Breast epithelium (tissue), 3 donors: ENCODE measurements around the gene UGP2.

Experiments used
- CTCF ChIP-seq, 3 donors: fragments of 450-650 bp; IDR thresholded peaks; one replicate each; pipeline ENCODE4 v1.5.1; 2016 to 2017; ENCODE audit warnings: antibody characterized with exemption in 3 of 3, mild to moderate bottlenecking in 3 of 3, moderate library complexity in 3 of 3
- POLR2A ChIP-seq: fragments of 450-650 bp; IDR thresholded peaks from one replicate; pipeline ENCODE4 v1.6.1; 2016; ENCODE audit warnings: antibody characterized with exemption, mild to moderate bottlenecking, moderate library complexity
- POLR2AphosphoS5 ChIP-seq, 3 donors: sonication (generic); formaldehyde crosslinking; IDR thresholded peaks; one replicate each; pipeline ENCODE4 v1.6.1; 2017; ENCODE audit warnings: antibody characterized with exemption in 3 of 3

DNA sequence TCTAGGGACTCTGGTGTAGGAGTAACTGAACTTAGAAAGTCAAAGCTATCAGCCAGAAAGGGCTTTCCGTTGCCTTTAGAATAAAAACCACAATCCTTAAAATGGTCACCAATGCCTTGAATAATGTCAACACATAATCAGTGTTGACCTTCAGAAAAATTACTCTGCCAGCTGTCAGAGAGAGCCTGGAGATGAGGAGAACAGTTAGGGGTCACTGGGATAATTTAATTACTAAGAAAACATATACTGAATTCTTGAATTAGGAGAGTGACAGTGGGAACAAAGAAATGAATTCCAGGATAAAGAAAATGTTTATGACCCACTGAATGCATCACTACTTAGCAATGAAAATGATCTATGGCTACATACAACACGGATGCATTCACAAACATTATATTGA lies 23.4 kb upstream of the UGP2 start:
- TF ChIP-seq CTCF (IDR thresholded peaks at IDR 0.05) (no peak), POLR2A (no peak), POLR2AphosphoS5 (IDR thresholded peaks at IDR 0.05) (no peak)
